HCEC 1CT (cell line): Measurements from ENCODE around the gene RTN4R.

Experiments
- DNase-seq: peaks from one replicate; pipeline ENCODE4 v3.0.0-alpha.2; 2017

Gene RTN4R

GRCh38 chr22:20239676-20240446 is 28.3 kb downstream of the RTN4R start:
- no peak for DNase-seq

- DNase-seq, result no peak
Observed at GRCh38 chr22:20238901-20239675, 29.0 kb downstream of the RTN4R start.

GRCh38 chr22:20238536-20238900 is 29.6 kb downstream of the RTN4R start:
- DNase-seq, result no peak

- DNase-seq, result no peak
Observed at GRCh38 chr22:20237480-20238440, 30.4 kb downstream of the RTN4R start.

- no peak for DNase-seq
Observed at GRCh38 chr22:20236052-20236717, 31.9 kb downstream of the RTN4R start.

- DNase-seq, result no peak
Observed at GRCh38 chr22:20235389-20235991, 32.6 kb downstream of the RTN4R start.

- no peak for DNase-seq
Observed at GRCh38 chr22:20234760-20235388, 33.2 kb downstream of the RTN4R start.

GRCh38 chr22:20234314-20234682 is 33.8 kb downstream of the RTN4R start:
- DNase-seq, result no peak

- no peak for DNase-seq
Observed at GRCh38 chr22:20233351-20234313, 34.5 kb downstream of the RTN4R start.

- DNase-seq, result no peak
Observed at GRCh38 chr22:20232781-20233180, 35.3 kb downstream of the RTN4R start.

- no peak for DNase-seq
Observed at GRCh38 chr22:20232237-20232598, 35.9 kb downstream of the RTN4R start.

GRCh38 chr22:20231514-20232236 is 36.4 kb downstream of the RTN4R start:
- no peak for DNase-seq

GRCh38 chr22:20230777-20231420 is 37.2 kb downstream of the RTN4R start:
- DNase-seq, result no peak

- DNase-seq, result no peak
Observed at GRCh38 chr22:20229916-20230775, 38.0 kb downstream of the RTN4R start.

GRCh38 chr22:20228939-20229272 is 39.2 kb downstream of the RTN4R start:
- DNase-seq, result no peak

GRCh38 chr22:20228055-20228938 is 39.8 kb downstream of the RTN4R start:
- no peak for DNase-seq

- DNase-seq, result no peak
Observed at GRCh38 chr22:20227363-20227762, 40.8 kb downstream of the RTN4R start.
